Medulla oblongata (tissue), 1 donor: ENCODE data around the gene AFAP1.
A peak's percentile ranks its signal among the peaks of the same experiment; 100 is the strongest.

Experiments
- DNase-seq: peaks from one replicate; pipeline ENCODE4 v3.0.0-alpha.2; 2015; ENCODE audit errors: extremely low spot score

AFAP1 gene

GRCh38 chr4:7786040-7786439, 153.6 kb downstream of the AFAP1 start:
- DNase-seq, result no peak

- DNase-seq, result peak; percentile 33
These were observed 154.6 kb downstream of the AFAP1 start for GRCh38 chr4:7785017-7785416.

- no peak for DNase-seq
These were observed 155.4 kb downstream of the AFAP1 start for GRCh38 chr4:7784131-7784870.

GRCh38 chr4:7783541-7783940, 156.1 kb downstream of the AFAP1 start:
- DNase-seq, result no peak

GRCh38 chr4:7782783-7783182, 156.9 kb downstream of the AFAP1 start:
- DNase-seq, result no peak

GRCh38 chr4:7781993-7782392, 157.7 kb downstream of the AFAP1 start:
- DNase-seq, result no peak

- no peak for DNase-seq
These were observed 158.3 kb downstream of the AFAP1 start for GRCh38 chr4:7781366-7781765.

GRCh38 chr4:7780751-7781348, 158.8 kb downstream of the AFAP1 start:
- no peak for DNase-seq

GRCh38 chr4:7779432-7779768, 160.3 kb downstream of the AFAP1 start:
- no peak for DNase-seq

GRCh38 chr4:7778510-7779431, 160.9 kb downstream of the AFAP1 start:
- no peak for DNase-seq

GRCh38 chr4:7777871-7778509, 161.7 kb downstream of the AFAP1 start:
- DNase-seq, result no peak

- no peak for DNase-seq
These were observed 162.5 kb downstream of the AFAP1 start for GRCh38 chr4:7777017-7777710.

- DNase-seq, result no peak
These were observed 164.3 kb downstream of the AFAP1 start for GRCh38 chr4:7775396-7775795.

- peak; percentile 34 for DNase-seq
These were observed 165.1 kb downstream of the AFAP1 start for GRCh38 chr4:7774301-7775294.

- no peak for DNase-seq
These were observed 166.1 kb downstream of the AFAP1 start for GRCh38 chr4:7773401-7774180.

- no peak for DNase-seq
These were observed 166.8 kb downstream of the AFAP1 start for GRCh38 chr4:7772711-7773385.

- peak; percentile 33 for DNase-seq
These were observed 167.8 kb downstream of the AFAP1 start for GRCh38 chr4:7771541-7772507.

- no peak for DNase-seq
These were observed 168.6 kb downstream of the AFAP1 start for GRCh38 chr4:7771056-7771455.
